Loucy (cell line): Measurements from ENCODE around the gene HABP4.

Source experiments
- H2AFZ ChIP-seq: fragments of 200-600 bp; sonication (generic); 2 replicates; pipeline ENCODE4 v1.6.0; 2016; ENCODE audit warnings: antibody characterized with exemption, mild to moderate bottlenecking, low read length, moderate library complexity
- H3F3A ChIP-seq: fragments of 200-600 bp; 2 replicates; pipeline ENCODE4 v1.6.0; 2016; ENCODE audit warnings: antibody characterized with exemption, low read depth, mild to moderate bottlenecking
- H3K27me3 ChIP-seq: fragments of 200-600 bp; sonication (generic); 2 replicates; pipeline ENCODE4 v1.6.1; 2014; ENCODE audit warnings: low read length, mild to moderate bottlenecking; ENCODE audit not compliant: insufficient read depth, poor library complexity, severe bottlenecking
- H3K36me3 ChIP-seq: fragments of 200-600 bp; sonication (generic); 2 replicates; pipeline ENCODE4 v1.6.1; 2016; ENCODE audit warnings: low read length; ENCODE audit not compliant: insufficient read depth
- H3K4me1 ChIP-seq: fragments of 200-600 bp; sonication (generic); 2 replicates; pipeline ENCODE4 v1.5.1; 2014; ENCODE audit warnings: low read length, mild to moderate bottlenecking; ENCODE audit not compliant: insufficient read depth, poor library complexity, severe bottlenecking
- H3K4me2 ChIP-seq: fragments of 200-600 bp; sonication (generic); 2 replicates; pipeline ENCODE4 v1.6.0; 2014; ENCODE audit warnings: antibody characterized with exemption, low read length, low read depth, mild to moderate bottlenecking; ENCODE audit not compliant: poor library complexity, severe bottlenecking
- H3K4me3 ChIP-seq: fragments of 200-600 bp; sonication (generic); 2 replicates; pipeline ENCODE4 v1.5.1; 2014; ENCODE audit warnings: low read length, mild to moderate bottlenecking, mixed read lengths; ENCODE audit not compliant: poor library complexity, severe bottlenecking
- H3K79me2 ChIP-seq: fragments of 200-600 bp; sonication (generic); 2 replicates; pipeline ENCODE4 v1.6.1; 2014; ENCODE audit warnings: low read length; ENCODE audit not compliant: insufficient read depth
- H3K9ac ChIP-seq: fragments of 200-600 bp; sonication (generic); 2 replicates; pipeline ENCODE4 v1.6.0; 2014; ENCODE audit warnings: mild to moderate bottlenecking, low read depth, low read length, moderate library complexity; ENCODE audit not compliant: poor library complexity, severe bottlenecking
- H3K9me2 ChIP-seq: fragments of 200-600 bp; sonication (generic); replicated peaks from 2 replicates; pipeline ENCODE4 v1.6.1; 2016; ENCODE audit warnings: low read depth, low read length, mixed read lengths
- H3K9me3 ChIP-seq: fragments of 200-600 bp; sonication (generic); 2 replicates; pipeline ENCODE4 v1.6.1; 2014; ENCODE audit warnings: mild to moderate bottlenecking, antibody characterized with exemption, low read length, low read depth; ENCODE audit not compliant: insufficient read depth
- H4K20me1 ChIP-seq: fragments of 200-600 bp; sonication (generic); 2 replicates; pipeline ENCODE4 v1.6.0; 2014; ENCODE audit warnings: antibody characterized with exemption, low read length, mild to moderate bottlenecking; ENCODE audit not compliant: insufficient read depth, poor library complexity, severe bottlenecking
- CTCF ChIP-seq: fragments of 200-600 bp; sonication (generic); conservative IDR thresholded peaks from 2 replicates; pipeline ENCODE4 v1.5.1; 2014; ENCODE audit warnings: mild to moderate bottlenecking, antibody characterized with exemption, low read length
- EZH2phosphoT487 ChIP-seq: fragments of 200-600 bp; IDR thresholded peaks from 2 replicates; pipeline ENCODE4 v1.6.1; 2018; ENCODE audit warnings: antibody characterized with exemption, mild to moderate bottlenecking, moderate library complexity, borderline replicate concordance

The HABP4 gene

GRCh38 chr9:96448546-96449170 lies 1.3 kb upstream of the HABP4 start:
- TF ChIP-seq CTCF (no peak), EZH2phosphoT487 (no peak)
- Histone ChIP-seq H3K4me3 (no peak overlapping the region), H3K27me3 (peaks cover 8% of the 10 kb centered on the region), H4K20me1 (peaks cover 7% of the 10 kb centered on the region), H3K9me2 (no peaks in the 10 kb centered on the region), H3K4me1 (peaks cover 12% of the 10 kb centered on the region), H2AFZ (no peak overlapping the region), H3K4me2 (no peak overlapping the region), H3K9ac (no peak overlapping the region), H3K36me3 (no peaks in the 10 kb centered on the region), H3K9me3 (no peaks in the 10 kb centered on the region), H3F3A (no peaks in the 10 kb centered on the region), H3K79me2 (peaks cover 5% of the 10 kb centered on the region; the same call in 1 of the 2 replicates)

GRCh38 chr9:96449523-96449844 lies 485 bp upstream of the HABP4 start:
- peak overlapping the region; percentile 46 for H3K9ac ChIP-seq
- peaks cover 12% of the 10 kb centered on the region for H3K4me1 ChIP-seq
- H3K4me3 ChIP-seq: peak overlapping the region; percentile 83
- H3K27me3 ChIP-seq: peaks cover 8% of the 10 kb centered on the region
- H3K36me3 ChIP-seq: no peaks in the 10 kb centered on the region
- no peaks in the 10 kb centered on the region for H3K9me3 ChIP-seq
- H3F3A ChIP-seq: no peaks in the 10 kb centered on the region
- no peaks in the 10 kb centered on the region for H3K9me2 ChIP-seq
- H2AFZ ChIP-seq: peak overlapping the region; percentile 98
- TF ChIP-seq EZH2phosphoT487 (no peak), CTCF (no peak)
- H3K79me2 ChIP-seq: peaks cover 5% of the 10 kb centered on the region; the same call in 1 of the 2 replicates
- H4K20me1 ChIP-seq: peaks cover 7% of the 10 kb centered on the region
- peak overlapping the region; percentile 79 for H3K4me2 ChIP-seq

GRCh38 chr9:96450613-96451528 lies 902 bp downstream of the HABP4 start:
- Histone ChIP-seq H2AFZ (no peak overlapping the region), H3K36me3 (no peaks in the 10 kb centered on the region), H4K20me1 (peaks cover 7% of the 10 kb centered on the region), H3K27me3 (peaks cover 8% of the 10 kb centered on the region), H3K4me1 (peaks cover 12% of the 10 kb centered on the region), H3K9ac (peak overlapping the region; percentile 56), H3K9me2 (no peaks in the 10 kb centered on the region), H3K79me2 (peaks cover 5% of the 10 kb centered on the region; the same call in 1 of the 2 replicates), H3K4me2 (peak overlapping the region; percentile 81), H3F3A (no peaks in the 10 kb centered on the region), H3K9me3 (no peaks in the 10 kb centered on the region), H3K4me3 (peak overlapping the region; percentile 83)
- TF ChIP-seq CTCF (no peak), EZH2phosphoT487 (no peak)
